Hematopoietic multipotent progenitor cell (in vitro differentiated cells): Measurements from ENCODE around the gene TRPC4AP. TPM values are rescaled to one million over a fixed set of nuclear protein-coding genes. Genes with fewer than 3 reads are reported as not detected.

ENCODE experiments used
- DNase-seq, 3 donors: peaks; one replicate each; pipeline ENCODE4 v3.0.0-alpha.2; 2011 to 2015; ENCODE audit warnings: low read depth in 2 of 3, low spot score in 2 of 3
- total RNA-seq: library from RNA; depleted of rRNA; stranded (reverse); fragments of >200 nt; gene quantifications from one replicate; pipeline ENCODE4 v1.2.3, GENCODE V29; 2012

The TRPC4AP gene
- total RNA-seq, 1 donor = 43.1 TPM

DNA sequence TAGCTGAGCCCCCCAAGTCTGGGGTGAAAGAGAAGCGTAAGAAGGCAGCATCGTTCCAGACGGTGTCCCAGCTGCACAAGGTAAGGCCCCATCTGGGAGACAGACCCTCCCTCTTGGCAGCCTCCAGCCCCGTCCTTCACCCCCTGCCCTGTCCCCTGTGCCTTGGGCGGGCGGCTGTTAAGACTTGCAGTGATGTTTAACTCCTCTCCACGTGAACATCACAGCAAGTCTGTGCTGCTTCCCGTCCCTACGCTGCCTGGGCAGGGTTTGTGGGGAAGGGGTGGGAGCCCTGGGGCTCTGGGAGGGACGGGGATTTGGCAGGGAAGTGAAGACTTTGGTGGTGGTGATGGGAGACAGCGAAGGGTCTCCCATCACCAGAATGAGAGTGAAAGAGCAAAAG lies 102.4 kb downstream of the TRPC4AP start:
- no peak for DNase-seq

DNA sequence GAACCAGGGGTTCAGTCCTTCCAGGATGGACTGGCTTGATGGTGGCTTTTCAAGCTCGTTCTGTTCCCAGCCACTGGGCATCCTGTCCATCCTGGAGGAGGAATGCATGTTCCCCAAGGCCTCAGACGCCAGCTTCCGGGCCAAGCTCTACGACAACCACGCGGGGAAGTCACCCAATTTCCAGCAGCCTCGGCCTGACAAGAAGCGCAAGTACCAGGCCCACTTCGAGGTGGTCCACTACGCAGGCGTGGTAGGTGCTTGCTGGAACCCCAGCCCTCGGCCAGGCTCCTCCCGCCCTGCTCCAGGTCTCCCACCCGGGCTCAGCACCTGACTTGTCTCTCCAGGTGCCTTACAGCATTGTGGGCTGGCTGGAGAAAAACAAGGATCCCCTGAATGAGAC lies 102.9 kb downstream of the TRPC4AP start:
- no peak for DNase-seq

DNA sequence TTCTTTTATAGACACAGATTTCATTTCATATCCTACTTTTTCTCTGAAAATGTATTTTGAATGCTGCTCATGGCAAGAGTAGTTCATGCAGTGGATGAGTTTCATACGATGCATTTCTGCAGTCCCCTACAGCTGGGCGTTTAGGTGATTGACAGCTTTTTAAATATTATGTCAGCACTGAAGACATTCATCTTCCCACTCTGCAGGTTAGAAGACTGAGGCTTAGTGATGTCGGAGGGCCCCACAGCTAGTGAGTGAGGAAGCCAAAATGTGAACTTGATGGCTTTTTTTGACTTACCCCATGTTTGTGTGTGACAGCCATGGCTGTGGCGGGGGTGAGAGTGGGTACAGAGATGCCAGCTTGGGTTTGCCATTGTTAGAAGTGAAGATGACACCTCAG lies 103.5 kb downstream of the TRPC4AP start:
- no peak for DNase-seq

DNA sequence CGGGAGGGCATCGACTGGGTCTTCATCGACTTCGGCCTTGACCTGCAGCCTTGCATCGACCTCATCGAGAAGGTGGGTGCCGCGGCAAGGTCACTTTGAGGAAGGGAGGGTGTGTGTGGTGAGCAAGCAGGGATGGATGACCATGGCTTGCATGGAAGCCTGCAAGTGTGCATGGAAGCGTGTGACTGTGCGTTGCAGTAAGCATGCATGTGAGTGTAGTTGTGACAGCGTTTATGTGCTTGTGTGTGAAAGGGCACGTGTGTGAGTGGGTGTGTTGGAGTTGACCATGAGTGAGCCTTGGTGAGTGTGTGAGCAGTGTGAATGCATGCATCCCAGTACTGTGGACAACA lies 104.4 kb downstream of the TRPC4AP start:
- DNase-seq = no peak

DNA sequence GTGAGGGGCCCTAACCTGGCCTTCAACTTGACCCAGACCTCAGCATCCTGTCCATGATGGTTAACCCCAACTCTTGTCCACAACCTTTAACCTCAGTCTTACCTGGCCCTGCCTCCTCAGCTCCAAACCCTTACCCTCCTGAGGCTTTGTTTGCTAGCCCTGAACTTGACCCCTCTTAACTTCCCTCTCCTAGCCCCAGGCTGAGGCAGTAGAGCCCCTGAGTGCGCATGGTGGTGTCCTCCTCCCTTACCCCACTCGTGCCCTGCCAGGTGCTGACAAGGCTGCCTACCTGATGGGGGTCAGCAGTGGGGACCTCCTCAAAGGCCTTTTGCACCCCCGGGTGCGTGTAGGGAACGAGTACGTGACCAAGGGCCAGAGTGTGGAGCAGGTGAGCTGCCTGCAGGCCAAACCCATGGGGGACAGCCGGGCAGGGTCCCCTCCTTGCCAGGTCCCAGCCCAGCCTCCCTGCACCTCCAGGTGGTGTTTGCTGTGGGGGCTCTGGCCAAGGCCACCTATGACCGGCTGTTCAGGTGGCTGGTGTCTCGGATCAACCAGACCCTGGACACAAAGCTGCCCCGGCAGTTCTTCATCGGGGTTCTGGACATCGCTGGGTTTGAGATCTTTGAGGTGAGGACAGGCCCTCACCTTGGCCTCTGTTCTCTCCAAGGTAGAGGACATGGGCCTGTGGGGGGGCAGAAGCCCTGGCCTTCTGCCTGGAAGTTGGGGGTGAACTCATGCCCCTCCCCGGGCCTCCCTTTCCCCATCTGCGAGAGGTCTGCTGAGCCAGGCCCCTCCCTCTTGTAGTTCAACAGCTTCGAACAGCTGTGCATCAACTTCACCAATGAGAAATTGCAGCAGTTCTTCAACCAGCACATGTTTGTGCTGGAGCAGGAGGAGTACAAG lies 105.1 kb downstream of the TRPC4AP start:
- DNase-seq = no peak

DNA sequence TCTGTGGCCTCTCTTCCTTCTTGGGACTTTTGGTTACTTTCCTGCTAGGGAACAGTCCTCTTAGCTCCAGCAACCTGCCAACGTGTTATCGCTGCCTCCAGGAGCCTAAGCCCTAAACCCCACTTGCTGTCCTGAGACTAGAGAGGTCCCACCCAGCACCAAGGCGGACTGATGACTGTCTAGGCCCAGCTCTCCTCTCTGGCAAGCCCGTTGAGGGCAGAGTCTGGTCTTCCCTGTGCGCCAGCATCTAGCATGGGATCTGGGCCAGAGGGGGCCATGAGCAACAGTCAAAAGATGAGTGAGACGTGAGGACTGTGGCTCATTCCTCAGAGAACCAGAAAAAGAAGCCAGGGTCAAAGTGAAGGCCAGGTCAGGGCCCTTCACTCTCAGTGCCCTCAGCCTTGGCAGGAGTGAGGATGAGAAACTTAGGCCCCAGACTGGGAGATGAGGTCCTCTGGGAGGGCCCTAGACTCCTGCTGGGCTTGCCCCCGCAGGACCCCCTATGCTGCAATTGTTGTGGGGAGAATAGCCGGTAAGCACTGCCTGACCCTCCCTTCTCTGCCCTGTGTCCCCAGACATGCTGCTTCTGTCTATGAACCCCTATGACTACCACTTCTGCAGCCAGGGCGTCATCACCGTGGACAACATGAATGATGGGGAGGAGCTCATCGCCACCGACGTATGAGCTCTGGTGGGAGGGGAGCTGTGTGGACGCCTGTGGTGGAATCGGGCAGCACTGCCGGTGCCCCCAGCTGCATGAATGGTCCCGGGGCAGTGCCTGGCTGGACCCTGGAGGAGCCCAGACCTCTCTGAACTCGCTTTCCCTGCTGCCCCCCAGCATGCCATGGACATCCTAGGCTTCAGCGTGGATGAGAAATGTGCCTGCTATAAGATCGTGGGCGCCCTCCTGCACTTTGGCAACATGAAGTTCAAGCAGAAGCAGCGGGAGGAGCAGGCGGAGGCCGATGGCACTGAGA lies 106.0 kb downstream of the TRPC4AP start:
- DNase-seq = no peak

DNA sequence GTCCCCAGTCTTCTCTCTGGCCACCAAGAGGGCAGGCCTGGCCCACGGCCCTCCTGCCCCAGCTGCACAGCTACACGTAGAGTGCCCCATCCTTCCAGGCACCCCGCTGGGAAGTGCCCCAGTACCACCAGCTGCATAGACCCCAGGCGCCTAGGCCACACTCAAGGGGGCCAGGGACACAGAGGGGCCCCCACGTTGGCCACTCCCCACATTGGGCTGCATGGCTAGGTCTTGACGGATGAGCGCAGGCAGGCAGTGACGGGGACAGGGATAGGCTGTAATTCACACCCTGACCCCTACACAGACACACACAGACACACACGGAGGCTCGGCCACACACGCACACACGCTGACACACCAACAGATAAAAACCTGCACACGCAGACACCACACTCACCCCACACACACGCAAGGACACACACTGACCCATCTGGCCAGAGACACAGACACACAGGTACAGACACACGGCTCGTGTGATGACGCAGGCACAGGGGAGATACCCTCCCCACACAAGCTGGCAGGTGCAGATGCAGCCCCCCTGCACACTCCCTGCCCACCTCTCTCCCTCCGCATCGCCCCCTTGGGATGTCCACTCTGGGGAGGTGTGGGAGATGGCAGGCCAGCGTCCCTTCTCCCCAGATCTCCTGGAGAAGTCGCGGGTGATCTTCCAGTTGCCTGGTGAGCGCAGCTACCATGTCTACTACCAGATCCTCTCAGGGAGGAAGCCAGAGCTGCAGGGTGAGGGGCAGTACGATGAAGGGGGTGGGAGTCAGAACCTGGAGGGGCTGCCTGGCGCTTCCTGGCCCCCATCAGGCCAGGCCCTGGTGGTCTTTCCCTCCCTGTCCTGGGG lies 106.9 kb downstream of the TRPC4AP start:
- no peak for DNase-seq

DNA sequence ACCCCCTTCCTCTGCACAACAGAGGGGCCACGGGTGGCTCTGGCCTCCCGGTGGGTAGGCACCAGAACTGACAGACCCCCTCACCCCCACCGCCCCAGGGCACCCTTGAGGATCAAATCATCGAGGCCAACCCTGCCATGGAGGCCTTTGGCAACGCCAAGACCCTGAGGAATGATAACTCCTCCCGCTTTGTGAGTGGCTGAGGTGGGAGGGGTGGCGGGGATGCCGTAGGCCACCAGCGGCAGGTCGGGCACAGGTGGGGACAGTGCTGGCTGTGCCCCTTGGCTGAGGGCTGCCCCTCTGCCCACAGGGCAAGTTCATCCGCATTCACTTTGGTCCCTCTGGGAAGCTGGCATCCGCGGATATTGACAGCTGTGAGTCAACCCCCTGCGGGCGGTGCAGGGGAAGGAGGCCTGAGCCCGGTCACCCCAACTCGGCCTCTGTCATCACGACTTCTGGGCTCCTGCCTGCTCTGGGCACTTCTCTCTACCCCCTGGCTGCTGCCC lies 107.8 kb downstream of the TRPC4AP start:
- DNase-seq = no peak

DNA sequence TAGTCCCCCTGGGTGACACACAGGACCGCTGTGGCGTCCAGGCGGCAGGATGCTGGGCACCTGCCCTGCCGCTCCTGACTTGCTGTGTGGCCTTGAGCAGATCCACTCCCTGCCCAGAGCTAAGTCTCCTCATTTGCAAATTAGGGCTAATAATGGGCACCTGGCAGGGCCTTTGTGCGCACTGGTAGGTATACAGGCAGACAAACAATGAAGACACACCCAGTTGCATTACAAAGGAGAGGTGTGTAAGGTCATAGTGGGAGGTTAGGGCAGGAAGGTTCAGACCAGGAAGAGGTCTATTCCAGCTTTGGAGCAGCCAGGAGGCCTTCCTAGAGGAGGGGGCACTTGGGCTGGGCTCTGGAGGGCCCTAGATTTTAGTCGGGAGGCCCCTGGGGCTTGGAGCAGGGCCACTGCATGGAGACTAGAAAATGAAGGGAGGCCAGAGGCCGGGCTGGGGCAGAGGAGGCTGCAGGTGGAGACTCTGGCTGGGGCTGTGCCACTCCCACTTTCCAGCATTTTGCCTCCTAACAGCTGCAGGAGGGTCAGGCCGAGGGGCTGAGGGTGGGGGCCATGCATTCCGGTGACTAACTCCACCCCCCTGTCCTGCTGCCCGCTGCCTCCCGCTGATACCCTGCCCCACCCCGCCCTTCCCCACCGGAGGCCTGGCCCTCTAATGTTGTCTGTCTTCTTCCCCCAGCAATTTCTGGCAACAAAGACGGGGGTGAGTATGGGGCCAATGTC lies 108.4 kb downstream of the TRPC4AP start:
- DNase-seq = no peak

DNA sequence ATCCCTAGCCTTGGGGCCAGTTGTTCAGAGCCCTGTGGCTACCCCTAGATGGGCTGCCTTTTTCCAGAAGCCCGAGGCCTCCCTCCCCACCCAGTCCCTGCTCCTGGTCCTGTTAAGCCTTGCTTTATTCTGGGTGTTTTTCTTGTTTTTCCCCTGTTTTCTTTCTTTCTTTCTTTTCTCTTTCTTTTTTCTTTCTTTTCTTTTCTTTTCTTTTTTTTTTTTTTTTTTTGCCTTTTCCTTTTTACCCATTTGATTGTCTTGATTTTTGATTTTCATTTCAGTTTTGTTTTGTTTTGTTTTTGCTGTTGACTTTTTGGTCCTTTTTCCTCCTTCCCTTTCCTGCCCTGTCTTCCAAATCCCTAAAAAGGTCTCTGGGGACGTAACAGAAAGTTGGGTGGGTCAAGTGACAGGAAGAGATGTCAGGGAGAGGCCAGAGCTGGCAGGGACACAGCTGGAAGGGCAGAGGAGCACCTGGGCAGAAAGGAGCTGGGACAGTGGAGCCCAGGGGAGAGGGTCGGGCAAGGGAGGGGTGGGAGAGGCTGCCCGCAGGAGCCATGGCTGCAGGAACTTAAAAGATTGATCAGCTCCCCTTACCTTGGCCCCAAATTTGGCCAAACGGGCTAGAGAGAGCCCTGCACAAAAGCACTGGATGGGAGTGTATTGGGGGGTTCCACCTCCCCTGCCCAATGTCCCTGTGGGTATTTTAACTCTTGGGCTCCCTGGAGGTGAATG lies 109.4 kb downstream of the TRPC4AP start:
- DNase-seq = no peak

DNA sequence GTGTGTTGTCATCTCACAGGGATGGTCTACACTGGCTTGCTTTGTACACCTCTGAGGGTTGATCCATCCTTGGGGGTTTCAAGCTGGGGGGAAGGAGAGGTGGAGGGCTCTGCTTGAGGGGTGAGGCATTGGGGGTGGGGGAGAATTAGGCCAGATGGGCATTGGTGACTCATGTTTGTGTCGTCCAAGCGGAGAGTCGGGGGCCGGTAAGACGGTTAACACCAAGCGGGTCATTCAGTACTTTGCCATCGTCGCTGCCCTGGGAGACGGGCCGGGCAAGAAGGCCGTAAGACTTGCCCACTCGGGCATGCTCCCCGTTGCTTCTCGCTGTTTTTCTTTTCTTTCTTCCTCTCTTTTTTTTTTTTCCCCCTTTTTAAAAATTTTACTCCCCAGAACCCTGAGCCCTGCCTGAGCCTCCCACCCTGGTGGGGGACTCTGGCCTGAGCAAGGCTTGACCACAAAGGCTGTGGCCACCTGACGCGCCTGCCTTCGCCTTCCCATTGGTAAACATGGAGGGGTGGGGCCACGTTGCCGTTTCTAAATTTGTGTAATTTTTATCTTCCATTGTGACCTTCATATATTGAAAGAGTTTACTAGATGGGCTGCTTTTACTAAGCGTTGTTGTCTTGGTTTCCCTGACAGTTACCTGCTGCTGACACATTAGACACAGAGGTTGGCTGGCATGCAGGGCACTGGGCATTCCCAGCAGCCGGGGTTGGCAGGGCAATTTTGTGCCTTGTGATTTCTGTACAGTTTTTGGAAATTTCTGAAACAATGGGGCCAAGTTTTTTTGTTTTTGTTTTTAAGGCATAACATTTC lies 110.1 kb downstream of the TRPC4AP start:
- no peak for DNase-seq

DNA sequence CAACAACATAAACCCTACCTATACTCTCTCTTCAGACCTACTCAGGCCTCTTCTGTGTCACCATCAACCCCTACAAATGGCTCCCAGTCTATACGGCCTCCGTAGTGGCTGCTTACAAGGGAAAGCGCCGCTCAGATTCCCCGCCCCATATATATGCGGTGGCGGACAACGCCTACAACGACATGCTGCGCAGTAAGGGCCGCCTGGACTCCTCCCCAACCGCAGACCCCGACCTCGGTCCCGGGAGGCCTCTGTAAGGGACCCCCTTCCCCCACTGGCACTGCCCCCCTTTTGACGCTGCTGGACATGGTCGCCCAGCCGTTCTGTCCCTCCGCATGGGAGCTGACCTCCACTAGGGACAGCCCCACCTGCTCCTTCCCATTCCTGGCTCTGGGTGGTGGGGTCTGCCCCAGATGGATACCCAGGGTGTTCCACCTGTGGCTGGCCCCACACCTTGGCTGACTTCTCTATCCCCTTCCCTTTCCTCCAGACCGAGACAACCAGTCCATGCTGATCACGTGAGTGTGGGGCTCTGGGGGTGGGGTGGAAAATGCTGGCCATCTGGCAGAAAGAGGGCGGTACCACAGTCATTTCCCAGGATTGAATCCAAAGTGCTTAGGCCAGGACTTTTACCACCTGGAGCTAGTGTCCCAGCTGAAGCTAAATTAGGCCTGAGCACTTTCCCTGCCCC lies 111.9 kb downstream of the TRPC4AP start:
- DNase-seq = no peak

DNA sequence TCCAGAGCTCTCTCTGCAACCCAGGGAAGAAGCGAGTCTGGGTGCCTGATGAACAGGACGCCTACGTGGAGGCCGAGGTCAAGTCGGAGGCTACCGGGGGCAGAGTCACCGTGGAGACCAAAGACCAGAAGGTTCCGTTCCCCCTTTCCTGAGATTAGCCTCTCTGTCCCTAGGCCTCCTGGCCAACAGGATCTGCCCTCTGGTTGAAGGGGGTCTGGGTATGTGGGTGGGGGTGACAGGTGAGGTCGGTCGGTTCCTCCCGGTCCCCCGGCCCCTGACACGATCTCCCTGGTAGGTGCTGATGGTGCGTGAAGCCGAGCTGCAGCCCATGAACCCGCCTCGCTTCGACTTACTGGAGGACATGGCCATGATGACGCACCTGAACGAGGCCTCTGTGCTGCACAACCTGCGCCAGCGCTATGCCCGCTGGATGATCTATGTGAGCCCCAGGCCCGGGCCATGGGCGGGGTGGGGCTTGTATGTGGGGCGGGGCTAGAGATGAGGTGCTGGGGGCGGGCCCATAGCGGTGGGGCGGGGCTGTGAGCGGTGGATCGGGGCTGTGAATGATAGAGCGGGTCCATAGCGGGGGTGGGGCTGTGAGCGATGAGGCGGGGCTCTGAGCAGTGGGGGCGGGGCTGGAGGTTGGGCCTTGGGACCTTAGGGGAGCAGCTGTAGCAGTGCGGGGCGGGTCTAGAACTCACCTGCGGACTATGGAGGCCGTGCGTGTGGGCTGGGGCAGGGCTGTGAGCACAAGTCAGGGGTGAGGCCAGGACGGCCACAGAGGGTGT lies 113.0 kb downstream of the TRPC4AP start:
- DNase-seq = no peak

DNA sequence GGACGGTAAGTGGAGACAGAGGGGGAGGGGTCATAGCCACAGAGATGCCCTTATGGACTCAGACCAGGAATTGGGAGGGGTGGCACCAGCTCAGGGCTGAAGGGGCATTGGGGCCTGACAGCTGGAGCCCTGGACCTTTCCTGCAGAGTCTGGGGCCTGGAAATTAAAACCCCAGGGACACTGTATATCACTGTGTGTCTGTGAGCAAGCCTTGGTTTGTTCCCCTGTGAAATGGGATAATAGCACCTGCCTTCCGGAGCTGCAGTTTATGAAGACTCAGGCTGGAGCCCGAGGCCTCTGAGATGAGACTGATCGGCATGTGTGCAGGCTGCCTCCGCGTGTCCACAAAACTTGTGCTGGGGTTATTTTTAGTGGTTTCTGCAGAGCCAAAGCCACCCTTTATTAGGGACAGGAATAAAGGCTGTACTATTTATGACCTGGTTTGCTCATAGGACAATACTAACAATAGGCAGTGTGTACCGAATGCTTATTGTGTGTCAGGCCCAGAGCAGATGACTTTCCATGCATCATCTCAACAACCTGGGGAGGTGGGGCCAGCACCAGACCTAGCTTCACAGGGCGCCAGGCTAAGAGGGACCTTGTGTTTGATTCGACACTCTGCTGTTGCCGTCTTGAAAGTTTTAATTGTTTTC lies 114.4 kb downstream of the TRPC4AP start:
- DNase-seq = no peak

DNA sequence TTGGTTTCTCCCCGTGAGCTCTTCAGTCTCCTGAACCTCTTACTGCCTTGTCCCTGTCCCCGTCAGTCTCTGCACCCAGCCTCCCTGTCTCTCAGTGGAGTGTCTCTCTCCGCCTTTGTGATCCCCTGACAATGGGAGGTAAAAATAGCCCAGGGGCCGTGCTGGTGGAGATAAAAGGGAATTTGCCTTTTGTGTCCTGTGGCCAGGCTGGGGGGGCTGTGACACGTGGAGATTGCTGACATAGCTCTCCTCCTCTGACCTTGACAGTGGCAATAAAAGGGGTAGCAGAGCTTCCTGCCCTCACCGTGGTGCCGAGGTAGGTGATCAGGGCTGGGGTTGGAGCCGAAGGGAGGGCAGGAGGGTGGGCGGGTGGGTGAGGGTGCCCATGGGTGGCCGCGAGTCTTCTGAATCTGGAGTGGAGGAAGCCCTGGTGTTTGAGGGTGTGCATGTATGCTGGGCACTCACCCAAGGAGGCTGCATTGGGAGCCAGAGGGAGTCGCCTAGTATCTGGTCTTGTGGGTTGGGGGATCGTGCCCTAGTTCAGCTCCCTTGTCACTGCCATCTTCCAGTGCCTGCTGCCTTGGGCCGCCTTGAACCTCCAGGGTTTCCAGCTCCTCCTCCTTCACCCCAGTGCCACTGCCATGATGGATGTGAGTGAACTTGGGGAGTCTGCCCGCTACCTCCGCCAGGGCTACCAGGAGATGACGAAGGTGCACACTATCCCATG lies 115.1 kb downstream of the TRPC4AP start:
- no peak for DNase-seq

DNA sequence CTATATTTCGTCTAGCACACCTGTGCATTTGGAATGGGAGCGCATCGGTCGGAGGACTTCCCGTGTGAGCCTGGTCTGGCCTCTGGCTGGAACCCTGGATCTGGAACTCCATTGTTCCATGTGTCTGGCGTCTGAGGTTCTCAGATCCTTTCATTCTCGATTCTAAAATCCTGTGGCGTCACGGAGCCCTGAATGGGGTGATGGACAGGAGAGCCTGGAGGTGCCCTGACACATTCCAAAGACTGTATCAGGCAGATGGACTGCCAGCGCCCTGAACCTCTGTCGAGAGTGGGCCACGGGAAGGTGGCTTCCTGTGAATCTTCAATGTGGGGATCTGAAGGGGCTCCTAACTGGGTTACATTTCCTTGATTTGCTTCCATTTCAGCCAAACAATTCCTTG lies 116.3 kb downstream of the TRPC4AP start:
- no peak for DNase-seq
